GM18499 (cell line): ENCODE measurements around the gene PATL2.
"Not testable (repeated sequence)": the region's sequence is repeated elsewhere in the genome, so short reads cannot be mapped to it uniquely, and the experiment has no call there.

ENCODE experiments used
- ATAC-seq: cut with Tn5 transposase; IDR thresholded peaks from one replicate; pipeline ENCODE4 v1.9.1; 2021; ENCODE audit warnings: moderate number of reproducible peaks; ENCODE audit not compliant: insufficient read depth, unreplicated experiment

Gene PATL2

DNA sequence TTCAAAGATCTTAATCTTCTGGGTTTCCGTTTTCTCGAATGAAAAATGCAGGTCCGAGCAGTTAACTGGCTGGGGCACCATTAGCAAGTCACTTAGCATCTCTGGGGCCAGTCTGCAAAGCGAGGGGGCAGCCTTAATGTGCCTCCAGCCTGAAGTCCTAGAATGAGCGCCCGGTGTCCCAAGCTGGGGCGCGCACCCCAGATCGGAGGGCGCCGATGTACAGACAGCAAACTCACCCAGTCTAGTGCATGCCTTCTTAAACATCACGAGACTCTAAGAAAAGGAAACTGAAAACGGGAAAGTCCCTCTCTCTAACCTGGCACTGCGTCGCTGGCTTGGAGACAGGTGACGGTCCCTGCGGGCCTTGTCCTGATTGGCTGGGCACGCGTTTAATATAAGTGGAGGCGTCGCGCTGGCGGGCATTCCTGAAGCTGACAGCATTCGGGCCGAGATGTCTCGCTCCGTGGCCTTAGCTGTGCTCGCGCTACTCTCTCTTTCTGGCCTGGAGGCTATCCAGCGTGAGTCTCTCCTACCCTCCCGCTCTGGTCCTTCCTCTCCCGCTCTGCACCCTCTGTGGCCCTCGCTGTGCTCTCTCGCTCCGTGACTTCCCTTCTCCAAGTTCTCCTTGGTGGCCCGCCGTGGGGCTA, at the start of gene PATL2, which contains the start of gene B2M:
Gene PATL2, minus strand, starts transcription at position 228 of the 647 bp plus-strand sequence. CDS start 34,833 bp downstream, outside the sequence.
Gene B2M, plus strand, starts transcription at position 422 of the 647 bp plus-strand sequence. Its CDS starts 30 bp downstream, at position 452.
- peak; percentile 73 for ATAC-seq

- no peak for ATAC-seq
Measured at GRCh38 chr15:44753345-44753744, 42.2 kb upstream of the PATL2 start.

DNA sequence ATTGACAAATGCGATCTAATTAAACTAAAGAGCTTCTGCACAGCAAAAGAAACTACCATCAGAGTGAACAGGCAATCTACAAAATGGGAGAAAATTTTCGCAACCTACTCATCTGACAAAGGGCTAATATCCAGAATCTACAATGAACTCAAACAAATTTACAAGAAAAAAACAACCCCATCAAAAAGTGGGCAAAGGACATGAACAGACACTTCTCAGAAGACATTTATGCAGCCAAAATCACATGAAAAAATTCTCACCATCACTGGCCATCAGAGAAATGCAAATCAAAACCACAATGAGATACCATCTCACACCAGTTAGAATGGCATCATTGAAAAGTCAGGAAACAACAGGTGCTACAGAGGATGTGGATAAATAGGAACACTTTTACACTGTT, 32.3 kb upstream of the PATL2 start:
- ATAC-seq, result not testable (repeated sequence)

GRCh38 chr15:44739222-44739847, 28.2 kb upstream of the PATL2 start:
- not testable (repeated sequence) for ATAC-seq

DNA sequence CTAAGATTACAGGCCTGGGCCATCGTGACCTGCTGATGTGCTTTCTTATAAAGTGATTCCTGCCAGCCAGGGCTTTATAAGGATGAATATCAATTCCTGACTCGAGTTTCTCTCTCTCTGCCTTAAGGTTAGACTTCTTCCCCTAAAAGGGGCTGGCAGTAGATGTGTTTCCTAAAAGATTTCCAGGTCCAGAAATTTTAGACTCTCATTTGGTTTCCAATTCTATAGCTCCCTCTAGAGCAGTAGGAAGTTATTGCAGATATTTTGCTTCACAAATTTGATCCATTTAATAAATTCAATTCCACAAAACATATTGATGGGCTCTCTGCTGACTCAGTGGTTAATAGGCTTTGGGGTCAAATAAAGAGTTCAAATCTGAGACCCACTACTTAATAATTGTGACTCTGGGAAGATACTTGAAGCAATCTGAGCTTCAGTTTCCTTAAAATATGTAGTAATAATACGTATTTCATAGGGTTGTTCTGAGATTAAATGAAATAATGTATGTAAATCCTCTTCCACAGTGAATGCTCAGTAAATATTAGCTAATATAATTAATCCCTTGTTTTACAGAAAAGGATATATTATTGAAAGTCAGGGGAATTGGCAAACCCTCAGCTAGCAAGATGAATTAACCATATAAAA, 27.3 kb upstream of the PATL2 start:
- no peak for ATAC-seq

- ATAC-seq, result no peak
Measured at GRCh38 chr15:44736181-44736765, 25.1 kb upstream of the PATL2 start, which contains the start of gene TRIM69. TRIM69 (plus strand) TSS chr15:44736528; CDS start chr15:44736705, 177 bp downstream.

DNA sequence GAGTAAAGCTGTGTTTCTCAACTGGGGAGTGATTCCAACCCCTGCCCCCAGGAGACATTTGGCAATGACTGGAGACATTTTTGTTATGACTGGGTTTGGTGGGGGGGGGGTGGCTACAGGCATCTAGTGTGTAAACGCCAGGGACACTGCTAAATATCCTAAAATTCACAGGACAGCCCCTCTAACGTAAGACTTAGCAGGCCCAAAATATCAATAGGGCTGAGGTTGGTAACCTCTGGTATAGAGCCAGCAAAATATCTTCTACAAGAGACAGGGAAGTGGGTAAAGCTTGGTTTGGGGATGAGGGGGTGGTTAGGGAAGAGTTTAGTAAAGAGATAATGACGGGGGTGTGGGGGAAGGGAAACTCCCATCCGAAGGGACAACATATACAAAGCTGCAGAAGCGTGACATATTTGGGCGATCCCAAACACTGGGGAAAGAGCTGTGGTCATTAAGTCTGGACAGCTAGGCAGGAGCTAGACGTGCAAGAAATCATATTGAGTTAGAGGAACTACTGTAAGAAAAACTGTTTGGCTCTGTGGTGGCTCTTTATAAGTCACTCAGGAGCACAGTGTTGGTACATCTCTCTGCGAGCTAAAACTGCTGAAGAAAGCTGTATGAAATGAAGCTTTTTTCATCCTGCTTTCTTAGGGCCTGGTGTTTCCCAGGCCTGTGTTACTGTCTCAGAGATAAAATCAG, 24.5 kb upstream of the PATL2 start:
- ATAC-seq, result no peak

- ATAC-seq, result no peak
Measured at GRCh38 chr15:44734839-44735481, 23.8 kb upstream of the PATL2 start.

DNA sequence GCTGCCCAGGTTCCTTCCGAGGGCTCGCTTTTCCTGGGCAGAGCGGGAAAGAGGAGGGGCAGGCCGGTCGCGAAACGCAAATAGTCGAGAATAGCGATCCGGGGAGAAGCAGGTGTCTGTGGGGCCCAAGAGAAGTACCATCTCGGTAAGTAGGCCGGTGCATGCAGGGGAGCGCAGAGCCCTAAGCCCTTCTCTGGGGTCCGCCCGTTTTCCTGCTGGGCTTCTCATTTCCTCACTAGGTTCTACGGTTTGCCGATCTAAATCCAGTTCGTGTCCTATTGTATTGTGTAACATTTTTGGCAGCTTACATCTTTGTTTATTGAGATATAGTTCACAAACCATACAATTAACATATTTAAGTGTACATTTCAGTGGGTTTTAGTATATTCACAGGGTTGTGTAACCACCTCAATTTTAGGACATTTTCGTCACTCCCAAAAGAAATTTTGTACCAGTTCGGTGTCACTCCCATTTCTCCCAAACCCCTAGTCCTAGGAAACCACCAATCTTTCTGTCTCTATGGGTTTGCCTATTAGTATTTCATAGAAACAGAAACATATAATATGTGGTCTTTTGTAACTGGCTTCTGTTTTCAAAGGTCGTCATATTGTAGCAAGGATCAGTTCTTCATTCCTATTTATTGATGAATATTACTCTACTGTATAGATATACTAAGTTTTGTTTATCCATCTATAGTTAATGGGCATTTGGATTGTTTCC, 18.4 kb upstream of the PATL2 start:
- no peak for ATAC-seq

- peak; percentile 52 for ATAC-seq
Measured at GRCh38 chr15:44728576-44729407, 17.7 kb upstream of the PATL2 start.

GRCh38 chr15:44728232-44728575, 17.1 kb upstream of the PATL2 start:
- ATAC-seq, result not testable (repeated sequence)

GRCh38 chr15:44727485-44728231, 16.5 kb upstream of the PATL2 start:
- ATAC-seq, result no peak

DNA sequence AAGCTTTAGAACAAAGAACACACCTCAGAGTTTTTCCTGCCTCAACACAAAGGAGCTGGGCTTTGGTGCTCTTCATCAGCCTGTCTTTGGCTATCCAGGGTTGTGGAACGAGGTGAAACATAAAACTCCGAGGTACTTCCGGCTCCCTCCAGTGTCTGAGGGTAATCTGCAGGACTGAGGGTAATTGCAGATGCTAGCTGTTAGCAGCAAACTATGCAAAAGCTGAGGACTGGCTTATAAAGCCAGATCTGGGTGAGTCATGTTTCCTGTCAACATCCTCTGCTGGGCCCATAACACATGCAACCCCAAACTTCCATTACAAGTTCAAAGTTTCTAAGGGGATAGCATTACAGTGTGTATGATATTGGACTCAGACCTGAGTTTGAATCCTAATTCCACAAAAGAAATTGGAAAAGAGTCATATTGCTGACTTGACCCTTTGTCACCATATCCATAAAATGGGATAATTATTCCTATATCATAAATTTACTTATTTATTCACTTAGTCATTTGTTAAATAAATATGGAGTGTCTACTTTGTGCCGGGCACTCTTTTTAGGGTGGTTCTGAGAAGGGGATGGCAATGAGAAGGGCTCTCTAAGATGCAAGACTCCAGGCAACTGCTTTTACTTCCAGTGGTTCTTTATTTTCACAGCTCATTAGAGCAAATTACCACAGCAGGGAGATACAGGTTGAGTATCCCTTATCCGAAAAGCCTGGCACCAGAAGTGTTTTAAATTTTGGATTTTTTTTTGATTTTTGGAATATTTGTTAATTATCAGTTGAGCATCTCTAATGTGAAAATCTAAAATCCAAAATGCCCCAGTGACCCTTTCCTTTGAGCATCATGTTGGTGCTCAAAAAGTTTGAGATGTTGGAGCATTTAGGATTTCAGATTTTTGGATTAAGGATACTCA, 15.7 kb upstream of the PATL2 start:
- peak; percentile 41 for ATAC-seq

GRCh38 chr15:44726136-44726535, 15.0 kb upstream of the PATL2 start:
- no peak for ATAC-seq

- ATAC-seq, result no peak
Measured at GRCh38 chr15:44722011-44722410, 10.9 kb upstream of the PATL2 start.

DNA sequence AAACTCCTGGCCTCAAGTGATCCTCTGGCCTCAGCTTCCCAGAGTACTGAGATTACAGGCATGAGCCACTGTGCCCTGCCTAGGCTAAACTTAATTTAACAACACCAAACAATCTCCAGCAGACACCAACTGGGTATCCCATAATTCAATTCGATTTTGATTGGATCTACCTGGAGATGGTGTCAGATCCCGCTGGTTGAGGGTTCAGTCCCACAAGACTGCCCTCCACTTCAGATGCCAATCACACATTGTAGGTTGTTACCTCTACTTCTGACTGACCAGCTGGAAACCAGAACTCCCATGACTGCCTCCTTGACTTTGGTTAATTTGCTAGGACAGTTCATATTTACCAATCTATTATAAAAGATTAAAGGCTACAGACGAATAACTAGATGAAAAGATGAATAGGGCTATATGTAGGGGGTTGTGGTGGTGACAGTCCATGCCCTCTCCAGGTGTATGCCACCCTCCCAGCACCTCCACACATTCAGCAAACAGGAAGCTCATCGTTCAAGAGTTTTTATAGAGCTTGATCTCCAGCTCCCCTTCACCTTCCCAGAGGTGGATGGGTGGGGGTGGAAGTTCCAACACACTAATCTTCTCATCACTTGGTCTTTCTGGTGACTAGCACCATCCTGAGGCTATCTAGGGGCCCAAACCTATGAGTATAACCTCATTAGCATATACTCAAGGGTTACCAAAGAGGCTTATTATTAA, 9.5 kb upstream of the PATL2 start:
- no peak for ATAC-seq
